ENCODE measurements around the gene BUD13. TPM values are rescaled to one million over a fixed set of nuclear protein-coding genes. Genes with fewer than 3 reads are reported as not detected.

BUD13 gene
- total RNA-seq, 2 donors from 2014 or later = 8.1 to 8.2 TPM

DNA sequence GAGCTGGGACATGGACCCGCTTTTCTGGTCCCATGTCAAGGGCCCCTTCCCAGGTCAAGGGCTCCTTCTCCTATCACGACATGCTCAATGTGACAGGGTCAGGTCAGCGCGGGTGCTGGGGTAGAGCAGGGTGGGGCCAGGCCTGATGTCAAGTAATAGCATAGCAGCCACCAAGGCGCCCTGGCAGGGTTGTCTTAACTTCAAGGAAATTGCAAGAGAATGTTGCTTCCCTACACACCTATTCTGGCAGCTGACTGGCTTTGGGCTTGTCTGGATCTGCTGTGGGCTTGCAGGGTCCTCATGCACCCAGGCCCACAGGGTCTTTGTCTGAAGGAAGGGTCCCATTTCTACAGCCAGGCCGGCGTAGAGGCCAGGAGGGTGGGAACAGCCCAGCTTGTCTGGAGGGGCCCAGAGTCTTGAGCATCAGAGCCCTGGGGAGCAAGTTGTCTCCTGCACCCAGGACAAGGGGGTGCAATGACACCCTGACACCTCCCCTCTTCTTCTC, 71.4 kb downstream of the BUD13 start:
- ATAC-seq (no peak), DNase-seq (no peak)
- intact Hi-C loops (cut with DNase I) = no loop called here

GRCh38 chr11:116700586-116701220, 72.1 kb downstream of the BUD13 start:
- intact Hi-C loops (cut with DNase I) = no loop called here
- no peak for ATAC-seq
- DNase-seq = no peak

Other genes with a start within 250 kb of the BUD13 start
- 10 to 100 TPM; 23.0 to 33.9 TPM for gene ZPR1, start 15.0 kb upstream of the BUD13 start, total RNA-seq
- not detected for gene APOA5, start 18.9 kb upstream of the BUD13 start, total RNA-seq
- gene APOA4, start 50.3 kb upstream of the BUD13 start, total RNA-seq = not detected
- gene APOC3, start 56.9 kb upstream of the BUD13 start, total RNA-seq = not detected
- gene APOA1, start 64.6 kb upstream of the BUD13 start, total RNA-seq = 1 to 10 TPM in 1 of 2 donors, under 1 TPM in 1; 0.99 to 1.2 TPM